PC-9 (cell line): ENCODE results near the gene GSTP1.

Experiments used
- CTCF ChIP-seq: fragments of 200-600 bp; sonication (generic); conservative IDR thresholded peaks from 2 replicates; pipeline ENCODE4 v1.6.1; 2017; ENCODE audit warnings: mixed run types, antibody characterized with exemption, mild to moderate bottlenecking, moderate library complexity
- EZH2 ChIP-seq: fragments of 200-600 bp; sonication (generic); IDR thresholded peaks from 2 replicates; pipeline ENCODE4 v1.8.0; 2017; ENCODE audit warnings: antibody characterized with exemption, low read depth

- TF ChIP-seq CTCF = no peak
- no peak for TF ChIP-seq EZH2
These were observed 51.0 kb downstream of the GSTP1 start for GRCh38 chr11:67634366-67635230.
